ENCODE measurements around the gene ZNF432.
A peak's percentile ranks its signal among the peaks of the same experiment; 100 is the strongest.

The ZNF432 gene

DNA sequence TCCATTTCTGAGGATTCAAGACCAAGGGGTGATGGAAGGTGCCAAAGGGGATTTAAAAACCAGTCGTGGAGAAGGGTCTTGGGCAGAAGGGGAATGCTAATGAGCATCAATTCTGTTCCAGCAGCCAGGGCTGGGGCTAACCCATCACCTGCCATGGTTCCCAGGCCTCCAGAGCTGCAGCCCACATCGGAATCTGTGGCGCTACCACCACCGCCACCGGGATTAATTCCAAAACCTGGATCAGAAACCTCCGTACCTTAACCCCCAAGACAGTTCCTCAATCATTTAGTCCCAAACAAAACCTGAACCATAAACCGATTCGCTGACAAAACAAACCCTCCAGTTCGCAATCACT is 41.2 kb downstream of the ZNF432 start:
- Histone ChIP-seq H4K20me1 (ENCODE audit: insufficient read depth, low read length) (no peaks in the 10 kb centered on the region), H3K27ac (ENCODE audit: low read depth, low read length, poor library complexity, severe bottlenecking) (no peak overlapping the region), H3K36me3 (ENCODE audit: insufficient read depth, low read length) (peaks cover 16% of the 10 kb centered on the region), H3K9ac (ENCODE audit: low read length) (peak overlapping the region; percentile 75), H3K4me1 (ENCODE audit: insufficient read depth, low read length, severe bottlenecking) (peaks cover 8% of the 10 kb centered on the region), H2AFZ (ENCODE audit: low read length) (peak overlapping the region; percentile 57), H3F3A (ENCODE audit: insufficient read depth, low read length) (no peaks in the 10 kb centered on the region), H3K27me3 (ENCODE audit: insufficient read depth, low read length) (no peaks in the 10 kb centered on the region), H3K4me3 (ENCODE audit: low read depth, low read length, poor library complexity, severe bottlenecking) (peak overlapping the region; percentile 80), H3K79me2 (ENCODE audit: insufficient read depth, low read length) (no peaks in the 10 kb centered on the region), H3K9me2 (ENCODE audit: low read depth, low read length) (no peaks in the 10 kb centered on the region), H3K9me3 (ENCODE audit: low read length) (peaks cover 16% of the 10 kb centered on the region), H3K4me2 (ENCODE audit: low read length) (peak overlapping the region; percentile 70)
- TF ChIP-seq EZH2 (IDR thresholded peaks at IDR 0.05; ENCODE audit: borderline replicate concordance, low read length): no peak
- TF ChIP-seq, protein P1, sequence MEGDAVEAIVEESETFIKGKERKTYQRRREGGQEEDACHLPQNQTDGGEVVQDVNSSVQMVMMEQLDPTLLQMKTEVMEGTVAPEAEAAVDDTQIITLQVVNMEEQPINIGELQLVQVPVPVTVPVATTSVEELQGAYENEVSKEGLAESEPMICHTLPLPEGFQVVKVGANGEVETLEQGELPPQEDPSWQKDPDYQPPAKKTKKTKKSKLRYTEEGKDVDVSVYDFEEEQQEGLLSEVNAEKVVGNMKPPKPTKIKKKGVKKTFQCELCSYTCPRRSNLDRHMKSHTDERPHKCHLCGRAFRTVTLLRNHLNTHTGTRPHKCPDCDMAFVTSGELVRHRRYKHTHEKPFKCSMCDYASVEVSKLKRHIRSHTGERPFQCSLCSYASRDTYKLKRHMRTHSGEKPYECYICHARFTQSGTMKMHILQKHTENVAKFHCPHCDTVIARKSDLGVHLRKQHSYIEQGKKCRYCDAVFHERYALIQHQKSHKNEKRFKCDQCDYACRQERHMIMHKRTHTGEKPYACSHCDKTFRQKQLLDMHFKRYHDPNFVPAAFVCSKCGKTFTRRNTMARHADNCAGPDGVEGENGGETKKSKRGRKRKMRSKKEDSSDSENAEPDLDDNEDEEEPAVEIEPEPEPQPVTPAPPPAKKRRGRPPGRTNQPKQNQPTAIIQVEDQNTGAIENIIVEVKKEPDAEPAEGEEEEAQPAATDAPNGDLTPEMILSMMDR (IDR thresholded peaks at IDR 0.05; ENCODE audit: low read length): no peak

DNA sequence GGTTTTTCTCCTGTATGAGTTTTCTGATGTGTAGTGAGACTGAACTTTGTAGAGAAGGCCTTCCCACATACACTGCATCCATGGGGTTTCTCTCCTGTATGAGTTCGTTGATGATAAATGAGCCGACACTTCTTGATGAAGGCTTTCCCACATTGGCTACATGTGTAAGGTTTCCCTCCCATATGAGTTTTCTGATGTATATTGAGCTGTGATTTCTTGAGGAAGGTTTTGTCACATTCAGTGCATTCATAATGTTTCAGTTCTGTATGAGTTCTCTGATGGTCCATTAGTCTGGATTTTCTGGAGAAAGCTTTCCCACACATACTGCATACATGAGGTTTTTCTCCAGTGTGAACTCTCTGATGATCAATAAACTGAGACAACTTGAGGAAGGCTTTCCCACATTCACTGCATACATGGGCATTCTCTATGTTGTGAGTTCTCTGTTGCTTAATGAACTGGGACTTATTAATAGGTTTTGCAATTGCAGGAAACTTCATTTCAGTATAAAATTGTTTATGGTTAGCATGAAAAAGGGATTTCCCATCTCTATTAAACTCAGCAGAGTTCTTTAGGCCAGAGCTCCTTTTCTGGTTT is 54.5 kb downstream of the ZNF432 start:
- Histone ChIP-seq H3K36me3 (ENCODE audit: insufficient read depth, low read length) (peaks cover 59% of the 10 kb centered on the region), H3K9ac (ENCODE audit: low read length) (no peak overlapping the region), H2AFZ (ENCODE audit: low read length) (no peak overlapping the region), H3K27me3 (ENCODE audit: insufficient read depth, low read length) (no peaks in the 10 kb centered on the region), H3K79me2 (ENCODE audit: insufficient read depth, low read length) (no peaks in the 10 kb centered on the region), H4K20me1 (ENCODE audit: insufficient read depth, low read length) (no peaks in the 10 kb centered on the region), H3K27ac (ENCODE audit: low read depth, low read length, poor library complexity, severe bottlenecking) (no peak overlapping the region), H3K9me2 (ENCODE audit: low read depth, low read length) (no peaks in the 10 kb centered on the region), H3K4me1 (ENCODE audit: insufficient read depth, low read length, severe bottlenecking) (no peaks in the 10 kb centered on the region), H3F3A (ENCODE audit: insufficient read depth, low read length) (no peaks in the 10 kb centered on the region), H3K4me2 (ENCODE audit: low read length) (no peak overlapping the region), H3K4me3 (ENCODE audit: low read depth, low read length, poor library complexity, severe bottlenecking) (no peak overlapping the region), H3K9me3 (ENCODE audit: low read length) (peaks cover 63% of the 10 kb centered on the region)
- TF ChIP-seq, protein P1 (IDR thresholded peaks at IDR 0.05; ENCODE audit: low read length): no peak
- no peak for TF ChIP-seq EZH2 (IDR thresholded peaks at IDR 0.05; ENCODE audit: borderline replicate concordance, low read length)

DNA sequence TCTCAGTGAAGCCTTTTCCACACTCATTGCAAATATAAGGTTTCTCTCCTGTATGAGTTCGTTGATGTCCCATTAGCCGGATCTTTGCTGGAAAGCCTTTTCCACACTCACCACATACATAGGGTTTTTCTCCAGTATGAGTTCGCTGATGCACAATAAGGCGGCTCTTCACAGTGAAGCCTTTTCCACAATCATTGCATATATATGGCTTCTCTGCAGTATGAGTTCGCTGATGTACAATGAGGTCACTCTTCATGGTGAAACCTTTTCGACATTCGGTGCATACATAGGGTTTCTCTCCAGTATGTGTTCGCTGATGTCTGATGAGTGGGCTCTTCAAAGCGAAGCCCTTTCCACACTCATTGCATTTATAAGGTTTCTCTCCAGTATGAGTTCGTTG is 55.2 kb downstream of the ZNF432 start:
- Histone ChIP-seq H3K4me1 (ENCODE audit: insufficient read depth, low read length, severe bottlenecking) (no peaks in the 10 kb centered on the region), H3K36me3 (ENCODE audit: insufficient read depth, low read length) (peaks cover 52% of the 10 kb centered on the region), H3K4me3 (ENCODE audit: low read depth, low read length, poor library complexity, severe bottlenecking) (no peak overlapping the region), H3K27ac (ENCODE audit: low read depth, low read length, poor library complexity, severe bottlenecking) (no peak overlapping the region), H3K9ac (ENCODE audit: low read length) (no peak overlapping the region), H3K4me2 (ENCODE audit: low read length) (no peak overlapping the region), H2AFZ (ENCODE audit: low read length) (no peak overlapping the region), H4K20me1 (ENCODE audit: insufficient read depth, low read length) (no peaks in the 10 kb centered on the region), H3K27me3 (ENCODE audit: insufficient read depth, low read length) (no peaks in the 10 kb centered on the region), H3K79me2 (ENCODE audit: insufficient read depth, low read length) (no peaks in the 10 kb centered on the region), H3K9me2 (ENCODE audit: low read depth, low read length) (no peaks in the 10 kb centered on the region), H3K9me3 (ENCODE audit: low read length) (peaks cover 66% of the 10 kb centered on the region), H3F3A (ENCODE audit: insufficient read depth, low read length) (no peaks in the 10 kb centered on the region)
- no peak for TF ChIP-seq EZH2 (IDR thresholded peaks at IDR 0.05; ENCODE audit: borderline replicate concordance, low read length)
- TF ChIP-seq, protein P1 (IDR thresholded peaks at IDR 0.05; ENCODE audit: low read length): no peak
